ENCODE measurements around the gene LAMC3. TPM values are rescaled to one million over a fixed set of nuclear protein-coding genes. Genes with fewer than 3 reads are reported as not detected.

Gene LAMC3
- total RNA-seq, 2 experiments from 2014 or later: 0.19 to 2.2 TPM

GRCh38 chr9:130960522-130961378 is 48.2 kb upstream of the LAMC3 start:
- CTCF ChIA-PET (ENCODE audit: unreplicated experiment): no interaction called here
- H4K20me1 ChIP-seq (ENCODE audit: insufficient read depth, low read length): no peaks in the 10 kb centered on the region
- DNase-seq (ENCODE audit: low spot score): no peak
- H3K79me2 ChIP-seq (ENCODE audit: insufficient read depth, low read depth, low read length): no peaks in the 10 kb centered on the region
- H3K4me2 ChIP-seq (ENCODE audit: low read length): no peak overlapping the region
- no peaks in the 10 kb centered on the region for H3K9me2 ChIP-seq (ENCODE audit: insufficient read depth, low read length)
- TF ChIP-seq CTCF (conservative IDR thresholded peaks at IDR 0.05; ENCODE audit: low read length) (no peak), EZH2phosphoT487 (IDR thresholded peaks at IDR 0.05; ENCODE audit: borderline replicate concordance, low read depth, low read length) (no peak)
- H2AFZ ChIP-seq (ENCODE audit: low read length): no peak overlapping the region
- H3K27ac ChIP-seq (ENCODE audit: low read depth, low read length, poor library complexity, severe bottlenecking): no peak overlapping the region
- no peaks in the 10 kb centered on the region for H3K4me1 ChIP-seq (ENCODE audit: insufficient read depth, low read length, poor library complexity, severe bottlenecking)
- no peak overlapping the region for H3K4me3 ChIP-seq (ENCODE audit: low read depth, low read length, poor library complexity, severe bottlenecking)
- BruUV-seq (replicated peaks): no TSS peak
- POLR2A ChIA-PET: interaction anchor here (0.6 kb wide), 2 partner anchors 51 to 1164 kb away, joined by 3 read pairs; no protein-coding TSS in a partner anchor
- no peaks in the 10 kb centered on the region for H3K36me3 ChIP-seq (ENCODE audit: insufficient read depth, low read length)
- H3K9me3 ChIP-seq (ENCODE audit: low read length): 0 out of 2 replicates have a peak, but pooled peaks cover 4% of the 10 kb centered on the region
- intact Hi-C loops (cut with micrococcal nuclease; ENCODE audit: unreplicated experiment): no loop called here

GRCh38 chr9:130961511-130962300 is 47.3 kb upstream of the LAMC3 start:
- Histone ChIP-seq H3K4me1 (ENCODE audit: insufficient read depth, low read length, poor library complexity, severe bottlenecking) (no peaks in the 10 kb centered on the region), H3K36me3 (ENCODE audit: insufficient read depth, low read length) (no peaks in the 10 kb centered on the region), H3K4me2 (ENCODE audit: low read length) (no peak overlapping the region), H3K4me3 (ENCODE audit: low read depth, low read length, poor library complexity, severe bottlenecking) (no peak overlapping the region), H3K79me2 (ENCODE audit: insufficient read depth, low read depth, low read length) (no peaks in the 10 kb centered on the region), H4K20me1 (ENCODE audit: insufficient read depth, low read length) (no peaks in the 10 kb centered on the region), H3K27ac (ENCODE audit: low read depth, low read length, poor library complexity, severe bottlenecking) (no peak overlapping the region), H3K9me3 (ENCODE audit: low read length) (0 out of 2 replicates have a peak, but pooled peaks cover 4% of the 10 kb centered on the region), H3K9me2 (ENCODE audit: insufficient read depth, low read length) (no peaks in the 10 kb centered on the region), H2AFZ (ENCODE audit: low read length) (no peak overlapping the region)
- TF ChIP-seq CTCF (conservative IDR thresholded peaks at IDR 0.05; ENCODE audit: low read length): no peak
- TF ChIP-seq EZH2phosphoT487 (IDR thresholded peaks at IDR 0.05; ENCODE audit: borderline replicate concordance, low read depth, low read length): no peak
- ChIA-PET POLR2A (interaction anchor here (0.6 kb wide), 1 partner anchor 1163 kb away, joined by 3 read pairs; no protein-coding TSS in a partner anchor), CTCF (ENCODE audit: unreplicated experiment) (no interaction called here)
- intact Hi-C loops (cut with micrococcal nuclease; ENCODE audit: unreplicated experiment): no loop called here
- DNase-seq (ENCODE audit: low spot score): no peak
- BruUV-seq (replicated peaks): no TSS peak
